ENCODE results near the gene FBXO11.
"Not testable (repeated sequence)": the region's sequence is repeated elsewhere in the genome, so short reads cannot be mapped to it uniquely, and the experiment has no call there.

FBXO11 gene

GRCh38 chr2:47897883-47898731, 8.2 kb downstream of the FBXO11 start:
- no peak for DNase-seq

DNA sequence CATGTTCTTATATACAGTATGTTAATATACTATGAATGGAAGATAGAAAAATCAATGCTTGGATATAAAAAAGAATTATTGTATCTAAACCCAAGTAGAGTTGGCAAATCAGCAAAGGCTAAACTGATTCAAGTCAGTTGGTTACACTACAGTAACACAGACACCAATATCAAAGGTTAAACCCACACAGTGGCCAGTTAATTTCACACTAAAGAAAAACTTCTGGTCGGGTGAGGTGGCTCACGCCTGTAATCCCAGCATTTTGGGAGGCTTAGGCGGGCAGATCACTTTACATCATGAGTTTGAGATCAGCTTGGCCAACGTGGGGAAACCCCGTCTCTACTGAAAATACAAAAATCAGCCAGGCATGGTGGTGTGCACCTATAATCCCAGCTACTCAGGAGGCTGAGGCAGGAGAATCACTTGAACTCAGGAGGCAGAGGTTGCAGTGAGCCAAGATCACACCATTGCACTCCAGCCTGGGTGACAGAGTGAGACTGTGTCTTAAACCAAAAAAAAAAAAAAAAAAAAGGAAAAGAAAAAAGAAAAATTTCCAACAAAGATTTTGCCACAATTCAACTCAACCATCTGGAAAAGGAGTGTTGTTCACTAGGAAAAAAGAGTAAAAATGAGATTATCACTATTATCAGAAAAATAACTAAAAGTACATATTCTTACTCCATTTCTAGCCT, 9.0 kb downstream of the FBXO11 start:
- not testable (repeated sequence) for DNase-seq

- no peak for DNase-seq
Observed at GRCh38 chr2:47896450-47896968, 9.8 kb downstream of the FBXO11 start.

- no peak for DNase-seq
Observed at GRCh38 chr2:47893771-47894170, 12.5 kb downstream of the FBXO11 start.

DNA sequence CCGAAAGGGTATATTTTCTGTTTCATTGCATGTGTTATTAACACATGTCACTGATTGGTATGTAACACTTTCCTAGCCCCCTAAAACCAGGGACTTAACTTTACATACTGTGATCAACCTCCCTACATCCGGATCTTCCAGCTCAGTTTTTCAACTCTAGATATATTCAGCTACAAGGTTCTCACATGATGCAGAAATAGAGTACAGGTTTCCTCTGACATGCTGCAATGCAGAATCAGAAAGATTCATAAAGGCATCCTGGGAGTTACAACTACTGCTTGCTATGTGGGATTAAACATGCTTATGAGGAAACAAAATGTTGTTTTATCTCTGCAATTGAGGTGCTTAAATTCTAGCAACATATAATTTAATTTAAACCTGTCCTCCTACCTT, 14.0 kb downstream of the FBXO11 start:
- no peak for DNase-seq

GRCh38 chr2:47891369-47892337, 14.6 kb downstream of the FBXO11 start:
- no peak for DNase-seq

DNA sequence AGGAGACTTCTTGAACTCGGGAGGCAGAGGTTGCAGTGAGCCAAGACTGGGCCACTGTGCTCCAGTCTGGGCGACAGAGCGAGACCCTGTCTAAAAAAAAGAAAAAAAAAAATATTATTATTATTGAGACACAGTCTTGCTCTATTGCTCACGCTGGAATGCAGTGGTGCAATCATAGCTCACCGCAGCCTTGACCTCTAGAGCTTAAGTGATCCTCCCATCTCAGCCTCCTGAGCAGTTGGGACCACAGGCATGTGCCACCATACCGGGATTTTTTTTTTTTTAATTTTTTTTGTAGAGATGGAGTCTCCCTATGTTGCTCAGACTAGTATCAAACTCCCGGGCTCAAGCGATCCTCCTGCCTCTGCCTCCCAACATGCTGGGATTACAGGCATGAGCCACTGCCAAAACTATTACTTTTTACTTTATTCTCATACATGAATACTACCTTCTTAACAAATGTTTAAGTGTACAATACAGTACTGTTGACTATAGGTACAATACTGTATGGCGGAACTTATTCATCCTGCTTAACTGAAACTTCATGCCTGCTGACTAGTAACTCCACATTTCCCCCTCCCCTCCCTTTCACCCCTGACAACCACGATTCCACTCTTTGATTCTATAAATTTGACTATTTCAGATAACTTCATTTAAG, 15.5 kb downstream of the FBXO11 start:
- no peak for DNase-seq

GRCh38 chr2:47888581-47889280, 17.6 kb downstream of the FBXO11 start:
- DNase-seq, result no peak

DNA sequence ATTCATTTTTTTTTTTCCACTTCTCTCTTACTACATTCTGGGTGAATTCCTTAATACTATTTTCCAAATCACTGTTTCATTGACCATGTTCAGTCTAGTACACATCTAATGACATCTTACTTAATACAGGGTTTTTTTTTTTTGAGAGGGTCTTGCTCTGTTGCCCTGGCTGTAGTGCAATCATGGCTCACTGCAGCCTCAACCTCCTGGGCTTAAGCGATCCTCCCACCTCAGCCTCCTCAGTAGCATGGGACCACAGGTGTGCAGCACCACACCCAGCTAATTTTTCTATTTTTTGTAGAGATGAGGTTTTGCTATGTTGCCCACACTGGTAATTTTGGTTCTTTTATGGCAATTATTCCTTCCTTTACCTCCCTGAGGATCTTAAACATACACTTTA, 29.4 kb downstream of the FBXO11 start:
- no peak for DNase-seq

- DNase-seq, result no peak
Observed at GRCh38 chr2:47872941-47873340, 33.4 kb downstream of the FBXO11 start.

GRCh38 chr2:47870641-47871540, 35.4 kb downstream of the FBXO11 start:
- DNase-seq, result no peak

- DNase-seq, result no peak
Observed at GRCh38 chr2:47869859-47870595, 36.3 kb downstream of the FBXO11 start.

DNA sequence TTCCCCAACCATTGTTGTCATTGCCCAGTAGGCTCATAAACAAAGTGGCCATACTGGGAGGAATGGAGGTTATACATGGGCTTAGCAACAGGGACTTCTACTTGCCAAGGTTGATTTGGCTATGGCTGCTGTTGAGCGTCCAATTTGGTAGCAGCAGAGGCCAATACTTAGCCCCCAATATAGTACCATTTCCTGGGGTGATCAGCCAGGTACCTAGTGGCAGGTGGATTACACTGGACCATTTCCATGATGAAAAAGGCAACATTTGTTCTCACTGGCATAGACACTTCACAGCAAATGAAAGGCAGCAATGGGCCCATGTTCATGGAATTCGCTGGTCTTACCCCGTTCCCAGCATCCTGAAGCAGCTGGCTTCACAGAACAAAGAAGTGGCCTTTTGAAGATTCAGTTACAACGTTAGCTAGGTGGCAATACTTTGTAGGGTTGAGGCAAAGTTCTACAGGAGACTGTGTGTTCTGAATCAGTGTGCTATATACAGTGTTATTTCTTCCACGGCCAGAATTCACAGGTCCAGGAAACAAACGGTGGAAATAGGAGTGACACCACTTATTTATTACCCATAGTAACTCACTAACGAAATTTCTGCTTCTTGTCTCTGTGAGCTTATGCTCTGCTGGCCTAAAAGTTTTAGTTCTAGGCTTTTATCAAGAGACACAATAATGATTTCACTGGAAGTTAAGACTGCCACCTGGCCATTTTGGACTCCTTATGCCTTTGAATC, 37.5 kb downstream of the FBXO11 start:
- DNase-seq, result no peak

- DNase-seq, result peak; percentile 5
Observed at GRCh38 chr2:47867205-47867604, 39.1 kb downstream of the FBXO11 start.

- DNase-seq, result no peak
Observed at GRCh38 chr2:47864566-47864965, 41.7 kb downstream of the FBXO11 start.

DNA sequence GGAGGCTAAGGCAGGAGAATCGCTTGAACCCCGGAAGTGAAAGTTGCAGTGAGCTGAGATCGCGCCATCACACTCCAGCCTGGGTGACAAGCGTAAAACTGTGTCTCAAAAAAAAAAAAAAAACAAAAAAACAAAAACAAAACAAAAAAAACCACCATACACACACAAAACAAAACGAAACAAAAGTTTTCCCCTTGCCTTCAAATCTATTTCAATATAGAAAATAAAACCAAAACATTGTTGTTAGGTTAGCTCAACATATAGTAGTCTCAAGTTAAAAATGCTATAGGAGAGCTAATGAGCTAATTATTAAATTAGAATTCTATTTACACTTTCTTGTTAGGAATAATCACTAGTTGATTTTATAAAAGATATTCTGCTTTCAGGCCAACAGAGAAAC, 43.3 kb downstream of the FBXO11 start:
- DNase-seq, result no peak

GRCh38 chr2:47853067-47853777, 53.1 kb downstream of the FBXO11 start:
- DNase-seq, result not testable (repeated sequence)

- DNase-seq, result no peak
Observed at GRCh38 chr2:47850198-47850597, 56.1 kb downstream of the FBXO11 start.
